Gastrocnemius medialis (tissue), 4 donors: ENCODE data around the gene DENND1A.

ENCODE experiments used
- POLR2A ChIP-seq, 2 donors: fragments of 450-650 bp; IDR thresholded peaks; one replicate each; pipeline ENCODE4 v1.6.1; 2017; ENCODE audit warnings: antibody characterized with exemption in 2 of 2, mild to moderate bottlenecking in 2 of 2, moderate library complexity in 2 of 2
- TF ChIP-seq, protein P1 (sequence below), 5 experiments: fragments of 450-650 bp in 3 of 5; fragments of 200-600 bp in 2 of 5; sonication (generic) in 2 of 5; IDR thresholded peaks in 4 of 5; conservative IDR thresholded peaks in 1 of 5; 1 replicate in 4 of 5; 2 replicates in 1 of 5; pipeline ENCODE4 v1.5.1; 2016 to 2019; ENCODE audit warnings: antibody characterized with exemption in 5 of 5, mild to moderate bottlenecking in 3 of 5, moderate library complexity in 3 of 5

GRCh38 chr9:123865226-123866000 lies 64.5 kb downstream of the DENND1A start:
- TF ChIP-seq POLR2A (IDR thresholded peaks at IDR 0.05) = no peak
- TF ChIP-seq, protein P1, sequence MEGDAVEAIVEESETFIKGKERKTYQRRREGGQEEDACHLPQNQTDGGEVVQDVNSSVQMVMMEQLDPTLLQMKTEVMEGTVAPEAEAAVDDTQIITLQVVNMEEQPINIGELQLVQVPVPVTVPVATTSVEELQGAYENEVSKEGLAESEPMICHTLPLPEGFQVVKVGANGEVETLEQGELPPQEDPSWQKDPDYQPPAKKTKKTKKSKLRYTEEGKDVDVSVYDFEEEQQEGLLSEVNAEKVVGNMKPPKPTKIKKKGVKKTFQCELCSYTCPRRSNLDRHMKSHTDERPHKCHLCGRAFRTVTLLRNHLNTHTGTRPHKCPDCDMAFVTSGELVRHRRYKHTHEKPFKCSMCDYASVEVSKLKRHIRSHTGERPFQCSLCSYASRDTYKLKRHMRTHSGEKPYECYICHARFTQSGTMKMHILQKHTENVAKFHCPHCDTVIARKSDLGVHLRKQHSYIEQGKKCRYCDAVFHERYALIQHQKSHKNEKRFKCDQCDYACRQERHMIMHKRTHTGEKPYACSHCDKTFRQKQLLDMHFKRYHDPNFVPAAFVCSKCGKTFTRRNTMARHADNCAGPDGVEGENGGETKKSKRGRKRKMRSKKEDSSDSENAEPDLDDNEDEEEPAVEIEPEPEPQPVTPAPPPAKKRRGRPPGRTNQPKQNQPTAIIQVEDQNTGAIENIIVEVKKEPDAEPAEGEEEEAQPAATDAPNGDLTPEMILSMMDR (IDR thresholded peaks at IDR 0.05 in 4 of 5, conservative IDR thresholded peaks at IDR 0.05 in 1 of 5) = no peak
